ENCODE results near the gene FGR.

The FGR gene

DNA sequence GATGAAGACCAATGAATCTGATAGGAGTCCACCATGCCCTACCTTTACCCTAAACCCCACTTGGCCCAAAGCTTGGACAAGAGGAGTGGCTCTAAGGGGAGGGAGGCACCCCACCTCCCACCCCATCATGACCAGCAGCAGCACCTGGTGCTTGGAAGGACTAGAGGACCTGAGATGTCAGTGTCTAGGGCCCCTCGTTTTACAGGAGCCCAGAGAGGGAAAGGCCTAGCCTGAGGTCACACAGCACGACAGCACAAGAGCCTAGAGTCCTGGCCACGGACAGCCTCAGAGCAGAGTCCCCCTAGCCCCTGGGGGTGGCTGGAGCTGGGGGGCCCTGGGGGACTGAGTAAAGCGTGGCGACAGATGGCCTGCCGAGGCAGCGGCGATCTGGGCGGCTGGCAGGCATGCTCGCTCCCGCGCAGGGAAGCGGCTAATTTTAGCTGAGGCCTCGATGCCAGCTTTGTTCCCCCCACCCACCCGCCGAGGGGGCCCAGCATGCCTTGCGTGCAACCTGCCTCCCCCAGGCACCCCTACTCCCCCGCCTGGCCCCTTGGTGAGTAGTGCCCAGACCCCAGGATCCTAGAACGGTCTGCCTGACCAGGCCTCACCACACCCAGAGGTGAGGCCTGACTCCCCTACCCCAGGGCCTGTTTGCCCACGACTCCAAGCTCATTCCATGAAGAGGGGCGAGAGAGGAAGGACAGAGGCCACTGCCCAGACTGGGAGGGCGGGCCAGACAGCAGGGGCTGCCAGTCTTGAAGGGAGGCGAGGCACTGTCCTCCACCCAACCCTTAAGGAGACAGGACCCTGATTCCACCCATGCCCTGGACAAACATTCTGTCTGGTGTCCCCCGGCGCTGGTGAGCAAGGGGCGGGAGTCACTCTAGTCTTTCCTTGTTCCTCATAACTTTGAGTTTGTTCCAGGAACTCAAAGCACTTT, 70.0 kb downstream of the FGR start:
- FAIRE-seq = no peak

DNA sequence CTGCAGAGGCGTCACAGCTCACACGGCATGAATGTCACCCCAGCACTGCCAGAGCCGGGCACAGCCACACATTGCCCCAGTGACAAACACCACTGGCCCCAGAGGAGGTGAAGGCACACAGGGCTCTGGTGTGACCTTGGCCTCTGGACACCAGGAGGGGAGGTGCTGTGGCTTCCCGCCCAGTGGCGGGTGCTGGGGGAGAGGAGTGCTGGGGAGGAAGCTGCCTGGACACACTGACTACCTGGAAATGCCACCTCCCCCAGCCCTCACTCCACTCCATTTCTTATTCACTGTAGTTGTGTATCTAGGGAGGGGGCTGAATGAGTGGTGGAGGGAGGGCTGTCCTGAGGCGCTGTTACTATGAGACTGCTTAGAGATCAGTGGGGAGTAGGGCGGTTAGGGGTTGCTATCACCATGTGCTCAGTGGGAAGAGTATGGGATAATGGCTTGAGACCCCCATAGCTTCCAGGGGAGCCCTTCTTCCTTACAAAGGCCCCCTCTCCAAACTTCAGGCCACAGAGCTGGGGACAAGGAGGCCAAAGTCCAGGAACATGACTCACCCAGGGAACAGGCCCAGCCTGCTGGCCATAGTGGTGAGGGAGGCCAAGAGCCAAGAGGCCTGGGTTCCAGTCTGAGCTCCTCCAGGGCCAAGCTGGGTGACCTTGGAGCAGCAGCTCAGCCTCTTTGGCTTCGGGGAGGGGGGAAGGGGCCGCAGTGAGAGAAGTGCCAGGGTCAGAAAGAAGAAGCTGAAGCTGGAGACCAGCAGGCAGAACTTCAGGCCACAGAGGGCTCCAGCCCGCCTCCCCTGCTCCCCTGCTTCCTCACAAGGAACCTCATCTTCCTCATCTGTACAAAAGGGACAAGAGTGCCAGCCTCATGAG, 71.2 kb downstream of the FGR start:
- no peak for FAIRE-seq

DNA sequence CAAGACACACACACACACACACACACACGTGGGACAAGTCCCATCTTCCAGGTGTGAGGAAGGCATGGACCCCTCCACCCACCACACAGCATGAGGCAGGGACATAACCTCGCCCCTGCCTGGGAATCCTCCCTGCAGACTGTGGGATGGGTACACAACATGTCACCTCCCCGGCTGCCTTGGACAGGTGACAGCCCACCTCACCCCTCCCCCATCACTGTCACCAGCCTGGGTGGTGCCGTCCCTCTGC, 71.7 kb downstream of the FGR start:
- FAIRE-seq = no peak

DNA sequence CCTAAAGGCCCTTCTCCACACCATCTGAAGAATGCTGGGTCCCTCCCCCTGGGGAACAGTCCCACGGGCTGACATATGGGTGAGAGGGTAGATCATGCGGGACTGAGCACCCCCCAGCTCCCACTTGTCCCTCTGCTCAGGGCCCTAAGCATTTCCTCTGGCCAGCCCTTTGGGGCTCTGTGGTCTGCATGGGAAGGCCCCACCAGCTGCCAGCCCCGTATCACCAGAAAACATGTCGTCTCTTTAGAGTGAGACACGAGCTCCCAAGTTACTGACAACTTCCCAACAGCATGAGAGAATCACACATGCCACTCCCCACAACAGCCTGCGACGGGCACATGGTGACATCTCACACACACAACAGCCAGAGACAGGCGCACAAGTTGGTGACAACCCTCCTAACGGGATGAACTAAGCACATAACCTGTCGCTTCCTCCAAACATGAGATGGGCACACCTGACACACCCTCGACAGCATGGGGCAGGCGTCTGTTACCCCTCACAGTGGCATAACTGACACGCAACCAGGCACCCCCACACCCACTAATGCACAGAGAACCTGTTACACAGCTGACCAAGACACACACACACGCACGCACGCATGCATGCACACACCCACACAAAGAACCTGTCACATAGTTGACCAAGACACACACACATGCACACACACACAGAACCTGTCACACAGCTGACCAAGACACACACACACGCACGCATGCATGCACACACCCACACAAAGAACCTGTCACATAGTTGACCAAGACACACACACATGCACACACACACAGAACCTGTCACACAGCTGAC, 72.2 kb downstream of the FGR start:
- FAIRE-seq = no peak
